Left ventricle myocardium superior (tissue), 1 donor: ENCODE data around the gene AMBP. TPM values are rescaled to one million over a fixed set of nuclear protein-coding genes. Genes with fewer than 3 reads are reported as not detected.

Source experiments
- ATAC-seq: fragments of 200-7000 bp; cut with Tn5 transposase; one replicate; pipeline ENCODE4 v1.9.1; 2020; ENCODE audit warnings: mild to moderate bottlenecking, moderate library complexity
- DNase-seq: peaks from one replicate; pipeline ENCODE4 v3.0.0-alpha.2; 2020
- intact Hi-C: fragments of 100-400 bp; cut with micrococcal nuclease; formaldehyde crosslinking; loops from one replicate; pipeline ENCODE4 v1.11.0; 2022
- total RNA-seq: library from RNA; stranded (reverse); fragmentation: NEBNext Ultra II Directional; extraction: Animal tissue kit (Norgen Biotek cat#: 25700); gene quantifications from one replicate; pipeline ENCODE4 v1.2.1, GENCODE V29; 2021
- donor health status: DM: no; HTN: yes; CAD: no; lungs with severe emphysema.

The AMBP gene
- total RNA-seq, 1 donor from 2014 or later: not detected

- ATAC-seq (no peak), DNase-seq (no peak)
- intact Hi-C loops: no loop called here
These were observed 39.3 kb downstream of the AMBP start for GRCh38 chr9:114038724-114039313.

GRCh38 chr9:114037961-114038723 is 40.0 kb downstream of the AMBP start:
- ATAC-seq: no peak
- no peak for DNase-seq
- intact Hi-C loops: no loop called here

GRCh38 chr9:114037249-114037648 is 40.9 kb downstream of the AMBP start:
- intact Hi-C loops: no loop called here
- no peak for DNase-seq
- ATAC-seq: no peak

- DNase-seq (no peak), ATAC-seq (no peak)
- intact Hi-C loops: no loop called here
These were observed 42.0 kb downstream of the AMBP start for GRCh38 chr9:114035845-114036801.

GRCh38 chr9:114035221-114035844 is 42.8 kb downstream of the AMBP start:
- DNase-seq: no peak
- intact Hi-C loops: no loop called here
- no peak for ATAC-seq

GRCh38 chr9:114034661-114035062 is 43.4 kb downstream of the AMBP start:
- no peak for ATAC-seq
- intact Hi-C loops: no loop called here
- no peak for DNase-seq

- ATAC-seq (no peak), DNase-seq (no peak)
- intact Hi-C loops: no loop called here
These were observed 43.9 kb downstream of the AMBP start for GRCh38 chr9:114034196-114034595.

GRCh38 chr9:114033397-114034103 is 44.5 kb downstream of the AMBP start:
- DNase-seq (peak; percentile 61), ATAC-seq (peak; percentile 81)
- intact Hi-C loops: loop anchor here (2.0 kb wide), 1 partner anchor 227 kb away; no protein-coding TSS in a partner anchor

GRCh38 chr9:114031948-114032840 is 45.9 kb downstream of the AMBP start:
- intact Hi-C loops: loop anchor here (2.0 kb wide), 1 partner anchor 225 kb away; no protein-coding TSS in a partner anchor
- ATAC-seq (no peak), DNase-seq (no peak)

- no peak for ATAC-seq
- no peak for DNase-seq
- intact Hi-C loops: no loop called here
These were observed 47.0 kb downstream of the AMBP start for GRCh38 chr9:114031037-114031630.

- ATAC-seq: no peak
- intact Hi-C loops: no loop called here
- DNase-seq: no peak
These were observed 47.7 kb downstream of the AMBP start for GRCh38 chr9:114030364-114030763.

GRCh38 chr9:114029311-114030170 is 48.6 kb downstream of the AMBP start:
- ATAC-seq (no peak), DNase-seq (no peak)
- intact Hi-C loops: no loop called here

- ATAC-seq (no peak), DNase-seq (no peak)
- intact Hi-C loops: no loop called here
These were observed 49.5 kb downstream of the AMBP start for GRCh38 chr9:114028646-114029045.

GRCh38 chr9:114027863-114028465 is 50.1 kb downstream of the AMBP start:
- intact Hi-C loops: no loop called here
- DNase-seq: no peak
- ATAC-seq: no peak

- ATAC-seq (no peak), DNase-seq (no peak)
- intact Hi-C loops: no loop called here
These were observed 50.8 kb downstream of the AMBP start for GRCh38 chr9:114027159-114027862.

GRCh38 chr9:114026335-114026734 is 51.8 kb downstream of the AMBP start:
- intact Hi-C loops: no loop called here
- ATAC-seq: no peak
- no peak for DNase-seq
